Activated CD4-positive, alpha-beta memory T cell treated with anti-CD3 and anti-CD28 coated beads, Interleukin-2, amount 10 ng/mL, durations not matched to agents 7 days and 5 days (primary cell): ENCODE data around the gene THRSP. TPM values are rescaled to one million over a fixed set of nuclear protein-coding genes. Genes with fewer than 3 reads are reported as not detected.
"Not testable (repeated sequence)": the region's sequence is repeated elsewhere in the genome, so short reads cannot be mapped to it uniquely, and the experiment has no call there.

Experiments used
- CTCF ChIA-PET: fragments of 350-600 bp; sonication (Branson Sonifier 250); formaldehyde crosslinking; loops from one replicate; lab custom pipeline; 2021; ENCODE audit warnings: antibody characterized with exemption, inconsistent platforms; lab: Charles Lee
- POLR2A ChIA-PET: fragments of 350-600 bp; sonication (Branson Sonifier 250); formaldehyde crosslinking; loops from one replicate; lab custom pipeline; 2021; ENCODE audit warnings: antibody characterized with exemption; lab: Charles Lee
- DNase-seq: peaks from one replicate; pipeline ENCODE4 v3.0.0-alpha.2; 2020
- H3K27ac Mint-ChIP-seq: one replicate; pipeline ENCODE4 v1.8.0; 2021; ENCODE audit warnings: mild to moderate bottlenecking, mixed read lengths
- H3K27me3 Mint-ChIP-seq: one replicate; pipeline ENCODE4 v1.8.0; 2021; ENCODE audit warnings: mixed read lengths
- H3K36me3 Mint-ChIP-seq: one replicate; pipeline ENCODE4 v1.8.0; 2021; ENCODE audit warnings: low read depth, mixed read lengths
- H3K4me1 Mint-ChIP-seq: one replicate; pipeline ENCODE4 v1.8.0; 2021; ENCODE audit warnings: mixed read lengths
- H3K4me3 Mint-ChIP-seq: one replicate; pipeline ENCODE4 v1.8.0; 2021; ENCODE audit warnings: mild to moderate bottlenecking, mixed read lengths
- H3K9me3 Mint-ChIP-seq: one replicate; pipeline ENCODE4 v1.8.0; 2021; ENCODE audit warnings: mixed read lengths
- total RNA-seq, 2 experiments: library from RNA; stranded (reverse); gene quantifications; one replicate each; pipeline ENCODE4 v1.2.3, GENCODE V29; 2021

The THRSP gene
- total RNA-seq, 2 experiments from 2014 or later = not detected

DNA sequence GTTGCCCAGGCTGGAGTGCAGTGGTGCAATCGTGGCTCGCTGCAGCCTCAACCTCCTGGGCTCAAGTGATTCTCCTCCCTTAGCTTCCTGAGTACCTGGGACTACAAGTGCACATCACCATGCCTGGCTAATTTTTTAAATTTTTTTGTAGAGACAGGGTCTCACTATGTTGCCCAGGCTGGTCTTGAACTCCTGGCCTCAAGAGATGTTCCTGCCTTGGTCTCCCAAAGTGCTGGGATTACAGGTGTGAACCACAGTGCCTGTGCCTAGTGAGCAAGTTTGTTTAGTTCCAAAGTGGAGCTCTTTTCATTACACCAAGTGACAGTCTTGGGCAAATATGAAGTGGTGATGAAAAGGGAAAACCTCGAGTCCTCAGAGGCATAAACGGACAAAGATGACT is 13.9 kb downstream of the THRSP start:
- DNase-seq, H3K9me3 Mint-ChIP-seq, H3K27me3 Mint-ChIP-seq, H3K27ac Mint-ChIP-seq: not testable (repeated sequence)
- Mint-ChIP-seq H3K4me1 (peaks cover 51% of the 10 kb centered on the region), H3K36me3 (peaks cover 22% of the 10 kb centered on the region), H3K4me3 (peak overlapping the region; percentile 94)
- ChIA-PET CTCF (interaction anchor here (1.7 to 2.1 kb wide), 2 partner anchors 32 to 487 kb away, joined by 8 to 9 read pairs; no protein-coding TSS in a partner anchor), POLR2A (interaction anchor here (0.6 to 1.4 kb wide), 5 partner anchors 9 to 258 kb away, joined by 3 to 5 read pairs (median 4); partner anchors contain the start of gene RSF1)

GRCh38 chr11:78078218-78079167 is 14.8 kb downstream of the THRSP start:
- ChIA-PET POLR2A (interaction anchor here (0.8 to 2.7 kb wide), 12 partner anchors 9 to 496 kb away, joined by 3 to 19 read pairs (median 4); partner anchors contain the start of genes ALG8, GAB2, INTS4 and NARS2), CTCF (interaction anchor here (0.8 to 2.1 kb wide), 6 partner anchors 11 to 508 kb away, joined by 3 to 9 read pairs (median 6); no protein-coding TSS in a partner anchor)
- peaks cover 51% of the 10 kb centered on the region for H3K4me1 Mint-ChIP-seq
- no peak for DNase-seq
- H3K27me3 Mint-ChIP-seq = no peaks in the 10 kb centered on the region
- peak overlapping the region; percentile 94 for H3K4me3 Mint-ChIP-seq
- H3K9me3 Mint-ChIP-seq = no peaks in the 10 kb centered on the region
- H3K27ac Mint-ChIP-seq = peak overlapping the region; percentile 88
- peaks cover 20% of the 10 kb centered on the region for H3K36me3 Mint-ChIP-seq

- ChIA-PET POLR2A (interaction anchor here (1.0 to 2.7 kb wide), 11 partner anchors 10 to 495 kb away, joined by 3 to 19 read pairs (median 4); partner anchors contain the start of genes ALG8, GAB2, INTS4 and NARS2), CTCF (interaction anchor here (1.0 to 1.5 kb wide), 4 partner anchors 12 to 480 kb away, joined by 6 read pairs; partner anchors contain the start of gene INTS4)
- DNase-seq = peak; percentile 77
- Mint-ChIP-seq H3K27me3 (no peaks in the 10 kb centered on the region), H3K27ac (peak within 1 kb of the TSS; percentile 88), H3K36me3 (peaks cover 20% of the 10 kb centered on the region), H3K4me3 (peak within 1 kb of the TSS; percentile 94), H3K4me1 (peaks cover 51% of the 10 kb centered on the region), H3K9me3 (no peaks in the 10 kb centered on the region)
These were observed 15.8 kb downstream of the THRSP start, which contains the start of gene NDUFC2 for GRCh38 chr11:78079232-78080083. Gene NDUFC2 (minus strand): TSS chr11:78079862. CDS start chr11:78079744, 118 bp downstream.

- Mint-ChIP-seq H3K36me3 (peaks cover 15% of the 10 kb centered on the region), H3K4me3 (peak overlapping the region; percentile 94), H3K4me1 (peaks cover 46% of the 10 kb centered on the region), H3K9me3 (no peaks in the 10 kb centered on the region), H3K27ac (peak overlapping the region; percentile 88), H3K27me3 (no peaks in the 10 kb centered on the region)
- no peak for DNase-seq
- ChIA-PET POLR2A (interaction anchor here (1.0 to 2.7 kb wide), 7 partner anchors 19 to 484 kb away, joined by 3 to 19 read pairs (median 8); partner anchors contain the start of genes ALG8, GAB2 and INTS4), CTCF (interaction anchor here (1.3 kb wide), 1 partner anchor 86 kb away, joined by 6 read pairs; the partner anchor contains the start of gene INTS4)
These were observed 16.6 kb downstream of the THRSP start for GRCh38 chr11:78080084-78080817.

DNA sequence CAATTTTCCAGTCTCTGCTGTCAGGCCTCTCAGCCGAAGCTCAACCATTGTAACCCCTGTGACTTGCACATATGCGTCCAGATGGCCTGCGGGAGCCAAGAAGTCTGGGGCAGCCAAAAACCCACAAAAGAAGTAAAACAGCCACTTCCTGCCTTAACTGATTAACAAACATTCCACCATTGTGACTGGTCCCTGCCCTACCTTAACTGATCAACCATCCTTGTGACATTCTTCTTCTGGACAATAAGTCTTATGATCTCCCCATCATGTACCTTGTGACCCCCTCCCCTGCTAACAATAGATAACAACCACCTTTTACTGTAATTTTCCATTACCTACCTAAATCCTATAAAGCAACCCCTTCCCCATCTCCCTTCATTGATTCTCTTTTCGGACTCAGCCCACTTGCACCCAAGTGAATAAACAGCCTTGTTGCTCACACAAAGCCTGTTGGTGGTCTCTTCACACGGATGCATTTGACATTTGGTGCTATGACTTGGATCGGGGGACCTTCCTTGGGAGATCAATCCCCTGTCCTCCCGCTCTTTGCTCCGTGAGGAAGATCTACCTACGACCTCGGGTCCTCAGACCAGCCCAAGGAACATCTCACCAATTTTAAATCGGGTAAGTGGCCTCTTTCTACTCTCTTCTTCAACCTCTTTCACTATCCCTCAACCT is 17.3 kb downstream of the THRSP start:
- CTCF ChIA-PET = no interaction called here
- no peak for DNase-seq

GRCh38 chr11:78081583-78081982 is 17.9 kb downstream of the THRSP start:
- Mint-ChIP-seq H3K4me1 (peaks cover 38% of the 10 kb centered on the region), H3K9me3 (no peaks in the 10 kb centered on the region), H3K4me3 (no peak overlapping the region), H3K27me3 (no peaks in the 10 kb centered on the region), H3K36me3 (peaks cover 10% of the 10 kb centered on the region), H3K27ac (no peak overlapping the region)
- POLR2A ChIA-PET = no interaction called here
- CTCF ChIA-PET = no interaction called here
- no peak for DNase-seq

More for the DNA sequence above, 17.3 kb downstream of the THRSP start:
- no peaks in the 10 kb centered on the region for H3K9me3 Mint-ChIP-seq
- peak overlapping the region; percentile 14 for H3K4me3 Mint-ChIP-seq
- H3K27ac Mint-ChIP-seq = no peak overlapping the region
- peaks cover 11% of the 10 kb centered on the region for H3K36me3 Mint-ChIP-seq
- H3K4me1 Mint-ChIP-seq = peaks cover 44% of the 10 kb centered on the region
- no peaks in the 10 kb centered on the region for H3K27me3 Mint-ChIP-seq
- POLR2A ChIA-PET = interaction anchor here (2.1 kb wide), 1 partner anchor 58 kb away, joined by 19 read pairs; the partner anchor contains the start of gene ALG8

DNA sequence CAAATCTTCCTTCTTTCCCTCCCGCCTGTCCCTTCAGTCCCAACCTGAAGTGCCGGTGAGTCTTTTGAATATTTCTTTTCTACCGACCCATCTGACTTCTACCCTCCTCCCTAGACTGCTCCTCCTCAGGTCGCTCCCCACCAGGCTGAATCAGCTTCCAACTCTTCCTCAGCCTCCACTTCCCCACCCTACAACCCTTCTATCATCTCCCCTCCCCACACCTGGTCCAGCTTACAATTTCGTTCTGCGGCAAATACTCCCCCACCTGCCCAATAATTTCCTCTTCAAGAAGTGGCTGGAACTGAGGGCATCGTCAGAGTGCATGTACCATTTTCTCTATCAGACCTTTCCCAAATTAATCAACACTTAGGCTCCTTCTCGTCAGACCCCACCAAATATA is 18.5 kb downstream of the THRSP start:
- CTCF ChIA-PET = interaction anchor here (0.6 kb wide), 1 partner anchor 56 kb away, joined by 3 read pairs; no protein-coding TSS in a partner anchor
- no peaks in the 10 kb centered on the region for H3K27me3 Mint-ChIP-seq
- no peaks in the 10 kb centered on the region for H3K9me3 Mint-ChIP-seq
- H3K36me3 Mint-ChIP-seq = peaks cover 7% of the 10 kb centered on the region
- no peak overlapping the region for H3K27ac Mint-ChIP-seq
- H3K4me1 Mint-ChIP-seq = peaks cover 34% of the 10 kb centered on the region
- H3K4me3 Mint-ChIP-seq = no peak overlapping the region
- POLR2A ChIA-PET = interaction anchor here (1.4 kb wide), 1 partner anchor 58 kb away, joined by 3 read pairs; no protein-coding TSS in a partner anchor
- no peak for DNase-seq

DNA sequence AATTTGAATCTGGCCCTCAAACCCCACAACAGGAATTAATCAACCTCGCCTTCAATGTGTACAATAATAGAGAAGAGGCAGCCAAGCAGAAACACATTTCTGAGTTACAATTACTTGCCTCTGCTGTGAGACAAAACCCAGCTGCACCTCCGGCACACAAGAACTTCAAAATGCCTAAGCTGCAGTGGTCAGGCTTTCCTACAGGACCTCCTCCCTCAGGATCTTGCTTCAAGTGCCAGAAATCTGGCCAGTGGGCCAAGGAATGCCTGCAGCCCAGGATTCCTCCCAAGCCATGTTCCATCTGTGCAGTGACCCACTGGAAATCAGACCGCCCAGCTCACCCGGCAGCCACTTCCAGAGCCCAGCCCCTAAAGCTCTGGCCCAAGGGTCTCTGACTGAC is 19.4 kb downstream of the THRSP start:
- Mint-ChIP-seq H3K9me3 (no peaks in the 10 kb centered on the region), H3K4me1 (peaks cover 27% of the 10 kb centered on the region), H3K36me3 (peaks cover 5% of the 10 kb centered on the region), H3K27me3 (no peaks in the 10 kb centered on the region), H3K27ac (no peak overlapping the region), H3K4me3 (no peak overlapping the region)
- ChIA-PET POLR2A (interaction anchor here (1.4 kb wide), 1 partner anchor 57 kb away, joined by 3 read pairs; no protein-coding TSS in a partner anchor), CTCF (interaction anchor here (0.6 kb wide), 1 partner anchor 55 kb away, joined by 3 read pairs; no protein-coding TSS in a partner anchor)
- no peak for DNase-seq

DNA sequence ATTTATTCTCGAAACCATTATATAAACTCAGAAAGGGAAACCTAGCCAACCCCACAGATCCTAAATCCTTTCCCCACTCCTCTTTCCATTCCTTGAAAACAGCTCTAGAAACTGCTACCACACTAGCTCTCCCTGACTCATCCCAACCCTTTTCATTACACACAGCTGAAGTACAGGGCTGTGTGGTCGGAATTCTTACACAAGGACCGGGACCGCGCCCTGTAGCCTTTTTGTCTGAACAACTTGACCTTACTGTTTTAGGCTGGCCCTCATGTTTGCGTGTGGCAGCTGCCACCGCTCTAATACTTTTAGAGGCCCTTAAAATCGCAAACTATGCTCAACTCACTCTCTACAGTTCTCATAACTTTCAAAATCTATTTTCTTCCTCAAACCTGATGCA is 20.8 kb downstream of the THRSP start:
- POLR2A ChIA-PET, DNase-seq, H3K4me3 Mint-ChIP-seq, H3K9me3 Mint-ChIP-seq, H3K27me3 Mint-ChIP-seq, CTCF ChIA-PET, H3K36me3 Mint-ChIP-seq, H3K27ac Mint-ChIP-seq: not testable (repeated sequence)
- H3K4me1 Mint-ChIP-seq = peaks cover 22% of the 10 kb centered on the region

DNA sequence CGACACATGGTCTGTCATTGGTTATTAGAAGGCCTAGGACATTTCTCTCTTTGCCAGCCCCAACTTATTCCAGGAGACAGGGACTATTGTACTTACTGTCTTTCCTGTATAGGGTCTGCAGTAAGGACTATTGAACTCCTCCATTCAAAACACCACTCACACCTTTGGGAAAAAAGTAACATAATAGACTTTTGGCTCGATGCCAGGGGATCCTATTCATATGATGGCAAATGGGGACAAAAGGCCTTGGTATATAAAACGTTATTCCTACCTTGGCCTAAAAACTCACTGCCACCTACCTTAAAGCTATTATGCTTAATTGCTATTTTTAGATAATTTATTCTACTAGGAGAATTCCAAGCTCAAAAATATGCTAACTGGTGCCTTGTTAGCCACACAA is 22.3 kb downstream of the THRSP start:
- ChIA-PET POLR2A (no interaction called here), CTCF (no interaction called here)
- H3K36me3 Mint-ChIP-seq = no peaks in the 10 kb centered on the region
- no peak for DNase-seq
- no peaks in the 10 kb centered on the region for H3K27me3 Mint-ChIP-seq
- no peak overlapping the region for H3K27ac Mint-ChIP-seq
- H3K9me3 Mint-ChIP-seq = no peaks in the 10 kb centered on the region
- no peak overlapping the region for H3K4me3 Mint-ChIP-seq
- H3K4me1 Mint-ChIP-seq = peaks cover 11% of the 10 kb centered on the region

DNA sequence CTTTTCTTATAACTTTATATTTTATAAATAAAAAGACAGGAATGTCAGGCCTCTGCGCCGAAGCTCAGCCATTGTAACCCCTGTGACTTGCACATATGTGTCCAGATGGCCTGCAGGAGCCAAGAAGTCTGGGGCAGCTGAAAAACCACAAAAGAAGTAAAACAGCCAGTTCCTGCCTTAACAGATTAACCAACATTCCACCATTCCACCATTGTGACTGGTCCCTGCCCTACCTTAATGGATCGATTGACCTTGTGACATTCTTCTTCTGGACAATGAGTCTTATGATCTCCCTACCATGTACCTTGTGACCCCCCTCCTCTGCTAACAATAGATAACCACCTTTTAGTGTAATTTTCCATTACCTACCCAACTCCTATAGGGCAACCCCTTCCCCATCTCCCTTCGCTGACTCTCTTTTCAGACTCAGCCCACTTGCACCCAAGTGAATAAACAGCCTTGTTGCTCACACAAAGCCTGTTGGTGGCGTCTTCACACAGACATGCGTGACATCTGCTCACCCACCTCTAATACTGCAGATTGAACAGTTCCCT is 22.9 kb downstream of the THRSP start:
- H3K27ac Mint-ChIP-seq, H3K4me1 Mint-ChIP-seq, DNase-seq, H3K36me3 Mint-ChIP-seq, H3K4me3 Mint-ChIP-seq, CTCF ChIA-PET, H3K9me3 Mint-ChIP-seq, H3K27me3 Mint-ChIP-seq, POLR2A ChIA-PET: not testable (repeated sequence)
